ENCODE data around the gene ZNF565. TPM values are rescaled to one million over a fixed set of nuclear protein-coding genes. Genes with fewer than 3 reads are reported as not detected.

ZNF565 gene
- total RNA-seq, 1 donor from 2014 or later = 5.6 TPM

DNA sequence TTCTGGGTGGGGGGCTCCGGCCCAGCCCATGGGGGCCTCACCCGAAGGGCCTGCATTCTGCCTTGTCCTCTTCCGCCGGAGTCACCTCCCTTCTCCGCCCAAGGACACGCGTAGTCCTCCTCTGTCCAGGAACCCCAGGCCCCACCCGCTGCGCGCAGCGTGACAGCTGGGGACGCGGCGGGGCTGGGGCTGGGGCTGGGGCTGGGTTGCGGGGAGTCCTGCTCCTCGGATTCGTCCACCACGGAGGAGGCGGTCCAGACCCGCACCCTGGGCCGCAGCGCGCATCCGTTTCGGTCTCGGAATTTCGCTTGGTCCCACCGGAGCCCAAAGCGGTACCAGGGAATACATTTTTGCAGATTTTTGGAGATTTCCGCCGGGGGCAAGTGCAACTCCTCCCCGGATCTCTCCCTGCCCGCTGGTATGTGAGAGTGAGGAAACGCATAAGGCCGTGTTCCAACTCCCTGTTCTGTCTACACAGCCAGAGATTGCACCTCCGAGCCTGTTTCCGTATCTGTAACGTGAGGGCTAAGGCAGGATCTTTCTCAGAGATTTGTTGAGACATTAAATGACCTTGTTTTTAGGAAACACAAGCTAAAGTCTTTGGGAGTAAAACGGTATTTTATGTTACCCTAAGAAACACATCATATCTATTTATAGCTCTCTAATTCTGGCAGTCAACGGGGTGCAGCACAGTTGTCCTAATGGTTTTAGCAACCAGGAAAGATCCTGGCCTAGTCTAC is 61.9 kb downstream of the ZNF565 start, which contains the start of gene COX7A1:
COX7A1 (minus strand) TSS at position 96 of the 740 bp plus-strand sequence; CDS start at position 56, 40 bp downstream.
- Mint-ChIP-seq H3K4me1 (ENCODE audit: low read depth, unreplicated experiment) (peaks cover 3% of the 10 kb centered on the region), H3K27ac (ENCODE audit: unreplicated experiment) (peak within 1 kb of the TSS; percentile 66), H3K9me3 (ENCODE audit: unreplicated experiment) (peaks cover 5% of the 10 kb centered on the region), H3K4me3 (ENCODE audit: unreplicated experiment) (peak within 1 kb of the TSS; percentile 84), H3K36me3 (ENCODE audit: unreplicated experiment) (peaks cover 5% of the 10 kb centered on the region), H3K27me3 (ENCODE audit: unreplicated experiment) (peaks cover 3% of the 10 kb centered on the region)
- peak; percentile 77 for DNase-seq
- TF ChIP-seq, protein P1, sequence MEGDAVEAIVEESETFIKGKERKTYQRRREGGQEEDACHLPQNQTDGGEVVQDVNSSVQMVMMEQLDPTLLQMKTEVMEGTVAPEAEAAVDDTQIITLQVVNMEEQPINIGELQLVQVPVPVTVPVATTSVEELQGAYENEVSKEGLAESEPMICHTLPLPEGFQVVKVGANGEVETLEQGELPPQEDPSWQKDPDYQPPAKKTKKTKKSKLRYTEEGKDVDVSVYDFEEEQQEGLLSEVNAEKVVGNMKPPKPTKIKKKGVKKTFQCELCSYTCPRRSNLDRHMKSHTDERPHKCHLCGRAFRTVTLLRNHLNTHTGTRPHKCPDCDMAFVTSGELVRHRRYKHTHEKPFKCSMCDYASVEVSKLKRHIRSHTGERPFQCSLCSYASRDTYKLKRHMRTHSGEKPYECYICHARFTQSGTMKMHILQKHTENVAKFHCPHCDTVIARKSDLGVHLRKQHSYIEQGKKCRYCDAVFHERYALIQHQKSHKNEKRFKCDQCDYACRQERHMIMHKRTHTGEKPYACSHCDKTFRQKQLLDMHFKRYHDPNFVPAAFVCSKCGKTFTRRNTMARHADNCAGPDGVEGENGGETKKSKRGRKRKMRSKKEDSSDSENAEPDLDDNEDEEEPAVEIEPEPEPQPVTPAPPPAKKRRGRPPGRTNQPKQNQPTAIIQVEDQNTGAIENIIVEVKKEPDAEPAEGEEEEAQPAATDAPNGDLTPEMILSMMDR (IDR thresholded peaks at IDR 0.05; ENCODE audit: partially characterized antibody, unreplicated experiment) = no peak

DNA sequence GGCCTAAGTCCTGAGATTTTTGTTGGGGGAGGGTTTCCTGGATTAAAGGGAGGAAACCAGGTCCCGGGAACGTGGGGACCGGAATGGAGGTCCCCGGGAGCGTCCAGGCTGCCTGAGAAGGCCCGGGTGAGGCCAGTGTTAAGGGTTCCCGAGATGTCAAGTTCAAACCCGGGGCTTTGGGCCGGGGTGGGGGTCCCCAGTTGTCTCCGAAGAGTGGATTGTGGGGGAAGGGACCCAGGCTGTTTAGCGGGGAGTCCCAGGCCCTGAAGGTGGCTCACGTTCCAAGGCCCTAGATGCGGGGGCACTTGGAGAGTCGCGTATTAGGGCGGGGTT is 62.5 kb downstream of the ZNF565 start:
- Mint-ChIP-seq H3K27me3 (ENCODE audit: unreplicated experiment) (peaks cover 3% of the 10 kb centered on the region), H3K27ac (ENCODE audit: unreplicated experiment) (peak overlapping the region; percentile 66), H3K4me1 (ENCODE audit: low read depth, unreplicated experiment) (peaks cover 3% of the 10 kb centered on the region), H3K4me3 (ENCODE audit: unreplicated experiment) (peak overlapping the region; percentile 82), H3K36me3 (ENCODE audit: unreplicated experiment) (peaks cover 5% of the 10 kb centered on the region), H3K9me3 (ENCODE audit: unreplicated experiment) (peaks cover 5% of the 10 kb centered on the region)
- DNase-seq = peak; percentile 34
- TF ChIP-seq, protein P1 (IDR thresholded peaks at IDR 0.05; ENCODE audit: partially characterized antibody, unreplicated experiment) = no peak

DNA sequence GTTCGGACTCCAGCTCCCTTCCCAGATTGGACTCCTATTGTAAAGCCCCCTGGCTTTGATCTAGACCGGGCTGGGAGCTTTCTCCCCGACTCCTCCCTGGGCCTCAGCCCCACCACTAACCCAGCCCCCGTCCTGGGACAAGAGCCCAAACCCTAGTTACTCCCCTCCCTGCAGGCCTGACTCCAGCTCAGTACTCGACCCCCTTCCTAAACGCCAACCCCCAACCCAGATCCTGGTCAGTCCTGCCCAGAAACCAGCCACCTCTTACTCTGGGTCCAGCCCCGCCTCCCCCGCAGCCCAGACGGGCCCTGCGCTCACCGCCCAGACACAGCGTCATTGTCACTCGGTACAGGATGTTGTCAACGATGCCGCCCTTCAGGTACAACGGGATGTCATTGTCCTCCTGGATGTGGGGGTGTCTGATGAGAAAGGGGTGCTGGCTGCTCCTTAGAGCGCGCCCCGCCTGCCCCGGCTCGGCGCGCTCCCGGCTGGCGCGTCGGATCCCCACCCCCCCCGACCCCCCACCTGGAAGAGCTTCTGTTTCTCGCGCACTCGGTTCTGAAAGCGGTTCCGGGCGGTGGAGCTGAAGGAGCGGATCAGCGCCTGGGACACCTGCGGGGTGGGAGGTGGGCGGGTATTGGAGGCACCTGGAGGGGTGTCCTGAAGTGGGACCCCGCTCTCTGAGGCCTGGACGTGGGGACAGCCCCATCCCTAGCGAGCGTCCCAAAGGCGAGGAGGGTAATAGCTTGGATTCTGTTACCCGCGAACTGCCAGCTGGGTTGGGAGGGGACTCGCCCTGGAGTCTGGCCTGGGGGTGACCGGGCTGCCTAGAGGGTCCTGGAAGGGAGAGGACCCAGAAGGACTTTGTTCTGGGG is 63.1 kb downstream of the ZNF565 start:
- Mint-ChIP-seq H3K4me3 (ENCODE audit: unreplicated experiment) (peak overlapping the region; percentile 84), H3K4me1 (ENCODE audit: low read depth, unreplicated experiment) (peaks cover 3% of the 10 kb centered on the region), H3K9me3 (ENCODE audit: unreplicated experiment) (peaks cover 5% of the 10 kb centered on the region), H3K27me3 (ENCODE audit: unreplicated experiment) (peaks cover 5% of the 10 kb centered on the region), H3K27ac (ENCODE audit: unreplicated experiment) (peak overlapping the region; percentile 66), H3K36me3 (ENCODE audit: unreplicated experiment) (peaks cover 5% of the 10 kb centered on the region)
- DNase-seq = peak; percentile 66
- TF ChIP-seq, protein P1 (IDR thresholded peaks at IDR 0.05; ENCODE audit: partially characterized antibody, unreplicated experiment) = no peak

DNA sequence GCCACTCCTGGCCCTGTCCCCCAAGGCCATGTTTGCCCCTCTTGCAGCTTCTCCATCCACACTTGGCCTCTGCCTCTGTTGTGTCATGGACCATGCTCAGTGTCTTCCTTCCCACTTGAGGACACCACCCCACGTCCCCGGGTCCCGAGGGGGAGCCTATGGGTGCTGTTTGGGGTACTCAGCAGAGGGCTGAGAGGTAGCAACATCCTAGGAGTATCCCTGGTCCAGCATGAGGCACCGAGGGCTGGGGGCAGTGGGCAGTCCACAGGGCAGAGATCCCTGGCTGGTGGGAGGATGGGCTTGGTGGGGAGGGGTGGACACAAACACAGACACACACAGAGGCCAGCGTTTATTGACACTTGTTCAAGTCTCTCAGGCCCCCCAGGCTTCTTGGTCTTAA is 63.9 kb downstream of the ZNF565 start:
- peak overlapping the region; percentile 84 for H3K4me3 Mint-ChIP-seq (ENCODE audit: unreplicated experiment)
- no peak for DNase-seq
- no peak overlapping the region for H3K27ac Mint-ChIP-seq (ENCODE audit: unreplicated experiment)

More for the DNA sequence above, 63.9 kb downstream of the ZNF565 start:
- H3K27me3 Mint-ChIP-seq (ENCODE audit: unreplicated experiment) = peaks cover 6% of the 10 kb centered on the region
- TF ChIP-seq, protein P1 (IDR thresholded peaks at IDR 0.05; ENCODE audit: partially characterized antibody, unreplicated experiment) = no peak
- peaks cover 5% of the 10 kb centered on the region for H3K9me3 Mint-ChIP-seq (ENCODE audit: unreplicated experiment)
- peaks cover 5% of the 10 kb centered on the region for H3K36me3 Mint-ChIP-seq (ENCODE audit: unreplicated experiment)
- peaks cover 3% of the 10 kb centered on the region for H3K4me1 Mint-ChIP-seq (ENCODE audit: low read depth, unreplicated experiment)

Data from glutamatergic neuron (in vitro differentiated cells).